Stimulated activated CD8-positive, alpha-beta memory T cell treated with anti-CD3 and anti-CD28 coated beads, Interleukin-7, amount 100 ng/mL, for 24 hours (primary cell): Measurements from ENCODE around the gene PRDM16.

ENCODE experiments used
- DNase-seq: peaks from one replicate; pipeline ENCODE4 v3.0.0-alpha.2; 2020; ENCODE audit warnings: low read depth

PRDM16 gene

GRCh38 chr1:3124246-3124645 is 55.2 kb downstream of the PRDM16 start:
- DNase-seq, result no peak

DNA sequence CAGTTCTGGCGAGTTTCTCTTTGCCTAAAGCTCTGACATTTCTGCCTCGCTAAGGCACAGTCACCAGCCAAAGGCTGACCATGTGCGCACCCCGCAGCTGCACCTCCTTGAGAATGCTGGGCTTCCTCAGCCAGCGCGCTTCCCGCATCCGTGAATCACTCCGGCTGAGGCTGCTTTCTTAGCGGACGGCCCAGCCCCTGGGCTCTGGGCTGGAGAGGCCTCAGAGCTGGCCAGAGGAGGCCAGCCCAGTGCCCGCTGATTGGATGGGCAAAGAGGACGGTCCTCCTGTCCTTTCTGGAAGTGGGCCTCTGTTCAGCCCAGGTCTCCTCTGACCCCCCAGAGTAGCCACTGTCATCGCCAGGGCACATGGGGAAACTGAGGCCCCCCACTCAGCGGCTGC is 56.1 kb downstream of the PRDM16 start:
- no peak for DNase-seq

GRCh38 chr1:3125546-3126368 is 56.8 kb downstream of the PRDM16 start:
- DNase-seq, result no peak

GRCh38 chr1:3126756-3127678 is 58.0 kb downstream of the PRDM16 start:
- no peak for DNase-seq

DNA sequence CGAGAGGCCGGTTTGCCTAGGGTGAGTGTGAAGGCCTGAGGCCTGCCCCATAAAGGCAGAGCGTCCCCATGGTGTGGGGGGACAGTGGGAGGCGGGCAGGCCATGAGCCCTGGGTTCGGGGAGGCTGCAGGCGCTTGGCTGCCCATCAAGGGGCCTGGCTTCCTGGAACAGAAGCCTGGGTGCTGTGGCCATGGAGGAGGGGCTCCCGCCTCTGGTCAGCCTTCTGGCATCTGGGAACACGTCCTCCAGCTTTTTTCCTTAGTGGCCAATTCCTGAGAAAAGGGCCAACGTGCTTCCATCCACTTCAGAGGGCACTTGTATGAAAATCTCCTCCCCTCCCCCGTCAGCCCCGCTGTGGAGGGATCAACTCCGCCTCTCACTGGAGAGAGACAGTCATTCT is 58.7 kb downstream of the PRDM16 start:
- DNase-seq, result no peak

GRCh38 chr1:3128431-3129132 is 59.6 kb downstream of the PRDM16 start:
- no peak for DNase-seq

- DNase-seq, result no peak
These were observed 60.1 kb downstream of the PRDM16 start for GRCh38 chr1:3129133-3129490.

DNA sequence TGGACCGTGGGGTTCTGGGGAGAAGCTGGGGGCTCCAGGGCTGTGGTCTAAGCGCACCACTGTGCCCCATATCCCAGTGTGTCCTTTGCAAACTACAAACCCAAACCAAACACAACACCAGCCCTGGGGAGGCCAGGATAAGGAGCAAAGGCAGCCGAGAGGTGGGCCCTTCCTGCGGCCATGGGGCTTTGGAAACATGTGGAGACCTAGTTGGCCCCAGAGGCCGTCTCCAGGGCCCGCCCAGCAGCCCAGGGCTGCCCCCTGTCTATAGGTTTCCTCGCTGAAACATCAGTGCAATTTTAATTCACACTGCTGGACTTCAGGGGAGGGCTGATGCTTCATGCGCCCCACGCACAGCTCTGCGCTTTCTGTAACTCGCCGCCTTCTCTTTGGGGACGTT is 61.3 kb downstream of the PRDM16 start:
- DNase-seq, result no peak

DNA sequence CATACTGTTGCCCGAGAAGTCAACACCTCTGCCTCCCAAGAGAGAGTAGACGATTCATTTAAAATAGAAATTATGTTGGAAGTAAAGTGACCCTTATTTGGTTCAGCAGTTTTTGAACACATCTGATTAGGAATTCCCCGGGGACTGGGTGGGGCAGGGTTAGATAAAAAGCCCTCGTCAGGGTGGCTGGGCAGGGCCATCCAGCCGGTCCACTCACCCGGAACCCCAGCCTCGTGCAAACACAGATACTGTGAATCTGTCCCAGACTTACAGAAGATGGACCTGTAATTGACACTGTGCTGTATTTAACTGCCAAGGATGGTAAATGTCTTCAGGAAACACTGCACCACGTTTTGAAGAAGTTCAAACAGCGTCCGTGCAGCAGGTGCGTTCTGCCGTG is 63.7 kb downstream of the PRDM16 start:
- no peak for DNase-seq

GRCh38 chr1:3133686-3134085 is 64.7 kb downstream of the PRDM16 start:
- DNase-seq, result no peak

GRCh38 chr1:3134381-3135072 is 65.5 kb downstream of the PRDM16 start:
- DNase-seq, result no peak

- no peak for DNase-seq
These were observed 66.2 kb downstream of the PRDM16 start for GRCh38 chr1:3135073-3135702.

DNA sequence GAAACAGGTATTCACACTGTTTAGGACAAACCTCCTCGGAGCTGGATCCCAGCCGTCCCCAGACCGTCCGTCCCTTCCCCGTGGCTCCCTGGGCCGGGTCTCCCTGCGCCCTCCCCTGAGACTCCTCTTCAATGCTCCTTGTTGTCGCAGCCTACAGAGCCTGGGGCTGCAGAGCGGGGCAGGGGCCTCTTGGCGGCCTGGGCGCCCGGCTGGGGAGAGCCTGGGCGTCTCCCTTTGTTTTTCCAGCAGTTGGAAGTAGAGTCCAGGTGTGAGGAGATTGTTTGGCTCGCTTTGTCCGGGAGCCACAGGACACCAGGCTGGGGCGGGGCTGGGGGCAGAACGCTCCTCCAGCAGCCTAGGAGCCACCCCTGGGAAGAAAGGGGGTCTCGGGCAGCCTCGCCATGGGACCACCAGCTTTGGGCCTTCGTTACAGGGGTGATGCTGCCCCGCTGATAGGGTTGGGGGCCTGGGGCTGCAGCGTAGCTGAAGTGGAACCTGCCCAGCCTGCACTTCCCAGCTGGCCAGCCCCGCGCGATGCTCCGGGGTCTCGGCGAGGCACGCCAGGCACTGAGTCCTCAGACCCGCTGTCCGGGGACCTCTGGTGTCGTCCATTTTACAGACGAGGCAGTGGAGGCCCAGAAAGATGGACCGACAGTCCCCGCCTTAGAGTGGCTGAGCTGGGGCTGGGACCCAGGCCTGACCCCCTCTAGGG is 66.9 kb downstream of the PRDM16 start:
- no peak for DNase-seq

GRCh38 chr1:3136532-3136931 is 67.5 kb downstream of the PRDM16 start:
- no peak for DNase-seq

- DNase-seq, result no peak
These were observed 68.4 kb downstream of the PRDM16 start for GRCh38 chr1:3137111-3138100.

DNA sequence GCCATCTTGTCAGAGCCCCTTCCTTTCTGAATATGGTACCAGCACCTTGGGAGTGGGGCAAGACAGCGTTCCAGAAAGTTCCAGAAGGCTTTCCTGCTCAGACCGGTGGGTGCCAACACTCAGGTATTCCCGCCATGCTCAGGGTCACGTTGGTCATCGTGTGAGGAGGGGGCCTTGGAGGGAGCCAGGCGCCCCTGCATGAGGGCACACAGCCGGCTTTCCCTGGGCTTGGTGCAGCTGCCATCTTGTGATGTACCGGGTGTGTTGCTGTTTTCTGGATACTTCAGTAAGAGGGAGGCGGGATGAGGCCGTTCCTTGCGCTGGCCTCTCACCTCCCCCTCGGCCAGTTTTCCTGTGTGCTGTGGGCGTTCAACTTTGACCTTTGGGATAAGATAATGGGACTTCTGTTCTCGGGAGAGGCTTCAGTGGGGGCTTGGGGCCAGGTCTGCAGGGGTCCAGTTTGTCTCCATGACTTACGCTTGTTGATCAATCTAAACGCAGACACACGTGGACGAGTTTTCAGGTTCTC is 69.7 kb downstream of the PRDM16 start:
- no peak for DNase-seq

GRCh38 chr1:3139451-3139852 is 70.4 kb downstream of the PRDM16 start:
- no peak for DNase-seq

DNA sequence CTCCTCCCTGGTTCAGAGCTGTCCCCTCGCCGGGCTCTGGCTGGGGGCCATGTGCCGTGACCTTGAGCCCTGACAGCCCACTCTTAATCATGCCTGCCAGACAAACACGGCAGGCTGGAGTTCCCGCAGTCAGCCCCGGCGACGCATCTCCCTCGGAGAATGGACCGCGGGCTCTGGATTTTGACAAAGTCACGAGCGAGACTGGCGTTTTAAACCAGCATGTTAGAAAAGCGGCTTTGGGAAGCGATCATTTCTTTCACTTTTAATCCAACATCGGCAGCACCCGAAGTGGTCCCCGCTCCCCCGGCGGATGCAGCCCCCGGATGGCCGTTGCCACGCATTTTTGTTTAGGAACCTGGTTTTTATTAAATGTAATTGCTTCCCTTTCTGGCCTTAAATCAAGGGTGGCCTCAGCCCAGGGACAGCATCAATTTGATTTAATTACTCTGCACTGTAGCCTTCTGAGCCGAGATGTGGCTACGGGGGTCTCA is 70.9 kb downstream of the PRDM16 start:
- DNase-seq, result no peak

GRCh38 chr1:3140437-3140836 is 71.4 kb downstream of the PRDM16 start:
- DNase-seq, result no peak
